ENCODE measurements around the gene CD300LD. TPM values are rescaled to one million over a fixed set of nuclear protein-coding genes. Genes with fewer than 3 reads are reported as not detected.

Gene CD300LD
- total RNA-seq, 1 donor from 2014 or later: not detected

DNA sequence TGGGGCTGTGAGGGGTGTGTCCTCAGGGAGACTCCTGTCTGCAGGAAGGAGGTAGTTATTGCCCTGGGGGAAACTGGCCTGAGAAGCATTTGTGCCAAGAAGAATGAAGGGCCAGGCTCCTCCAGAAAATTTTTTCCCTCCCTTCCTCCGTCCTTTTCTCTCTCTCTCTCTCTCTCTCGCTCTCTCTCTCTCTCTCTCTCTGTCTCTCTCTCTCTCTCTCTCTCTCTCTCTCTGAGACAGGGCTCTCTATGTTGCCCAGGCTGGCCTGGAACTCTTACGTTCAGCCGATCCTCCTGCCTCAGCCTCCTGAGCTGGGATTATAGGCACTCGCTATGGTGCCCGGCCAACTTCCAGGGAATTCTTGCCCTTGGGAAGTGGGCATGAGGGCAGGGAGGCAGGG, 20.0 kb upstream of the CD300LD start:
- H3K4me1 Mint-ChIP-seq: no peaks in the 10 kb centered on the region
- H3K9me3 Mint-ChIP-seq: no peaks in the 10 kb centered on the region
- no peak overlapping the region for H3K4me3 Mint-ChIP-seq
- H3K36me3 Mint-ChIP-seq (ENCODE audit: low read depth): no peaks in the 10 kb centered on the region
- DNase-seq (ENCODE audit: low read depth, low spot score): no peak
- H3K27ac Mint-ChIP-seq (ENCODE audit: unreplicated experiment): no peak overlapping the region
- H3K27me3 Mint-ChIP-seq (ENCODE audit: low read depth): peaks cover 54% of the 10 kb centered on the region
- TF ChIP-seq, protein P1, sequence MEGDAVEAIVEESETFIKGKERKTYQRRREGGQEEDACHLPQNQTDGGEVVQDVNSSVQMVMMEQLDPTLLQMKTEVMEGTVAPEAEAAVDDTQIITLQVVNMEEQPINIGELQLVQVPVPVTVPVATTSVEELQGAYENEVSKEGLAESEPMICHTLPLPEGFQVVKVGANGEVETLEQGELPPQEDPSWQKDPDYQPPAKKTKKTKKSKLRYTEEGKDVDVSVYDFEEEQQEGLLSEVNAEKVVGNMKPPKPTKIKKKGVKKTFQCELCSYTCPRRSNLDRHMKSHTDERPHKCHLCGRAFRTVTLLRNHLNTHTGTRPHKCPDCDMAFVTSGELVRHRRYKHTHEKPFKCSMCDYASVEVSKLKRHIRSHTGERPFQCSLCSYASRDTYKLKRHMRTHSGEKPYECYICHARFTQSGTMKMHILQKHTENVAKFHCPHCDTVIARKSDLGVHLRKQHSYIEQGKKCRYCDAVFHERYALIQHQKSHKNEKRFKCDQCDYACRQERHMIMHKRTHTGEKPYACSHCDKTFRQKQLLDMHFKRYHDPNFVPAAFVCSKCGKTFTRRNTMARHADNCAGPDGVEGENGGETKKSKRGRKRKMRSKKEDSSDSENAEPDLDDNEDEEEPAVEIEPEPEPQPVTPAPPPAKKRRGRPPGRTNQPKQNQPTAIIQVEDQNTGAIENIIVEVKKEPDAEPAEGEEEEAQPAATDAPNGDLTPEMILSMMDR (conservative IDR thresholded peaks at IDR 0.05): no peak

DNA sequence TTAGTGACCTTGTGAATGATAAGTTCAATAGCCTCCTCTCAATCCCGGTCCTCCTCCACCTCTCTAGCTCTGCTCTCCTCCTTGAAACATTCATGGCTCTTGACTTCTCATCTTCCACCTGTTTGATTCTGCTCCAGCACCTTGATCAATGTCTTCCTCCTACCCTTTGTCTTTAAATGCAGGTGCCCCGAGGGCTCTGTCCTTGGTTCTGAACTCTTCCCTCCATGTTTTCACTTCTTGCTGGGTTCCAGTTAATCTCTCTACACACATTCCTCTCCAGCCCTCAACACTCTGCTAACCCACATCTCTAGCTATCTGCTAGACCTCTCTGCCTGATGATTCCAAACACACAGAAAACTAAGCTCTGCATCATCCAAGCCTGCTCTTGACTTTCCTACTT, 18.0 kb upstream of the CD300LD start:
- Mint-ChIP-seq H3K9me3 (no peaks in the 10 kb centered on the region), H3K4me3 (no peak overlapping the region), H3K36me3 (ENCODE audit: low read depth) (no peaks in the 10 kb centered on the region), H3K4me1 (no peaks in the 10 kb centered on the region), H3K27ac (ENCODE audit: unreplicated experiment) (no peak overlapping the region), H3K27me3 (ENCODE audit: low read depth) (peaks cover 44% of the 10 kb centered on the region)
- TF ChIP-seq, protein P1 (conservative IDR thresholded peaks at IDR 0.05): no peak
- DNase-seq (ENCODE audit: low read depth, low spot score): no peak

DNA sequence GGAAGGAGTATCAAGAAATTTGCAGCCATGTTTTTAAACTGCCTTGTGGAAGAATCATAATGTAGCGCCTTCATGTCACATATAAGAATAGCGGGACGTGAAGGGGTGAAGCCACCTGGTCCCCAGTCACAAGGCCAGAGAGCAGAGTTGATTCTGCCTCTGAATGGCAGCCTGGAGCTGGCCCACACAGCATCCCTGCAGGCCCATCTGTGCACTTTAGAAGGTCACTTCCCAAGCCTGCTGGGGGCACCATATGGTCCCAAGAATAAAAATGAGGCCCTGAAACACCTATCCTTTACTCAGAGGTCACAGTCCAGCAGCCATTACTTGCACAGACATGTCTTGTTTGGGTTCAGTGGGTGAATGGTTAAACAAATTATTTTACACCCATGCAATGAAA, 16.4 kb upstream of the CD300LD start:
- Mint-ChIP-seq H3K4me1 (no peaks in the 10 kb centered on the region), H3K4me3 (no peak overlapping the region), H3K27me3 (ENCODE audit: low read depth) (peaks cover 39% of the 10 kb centered on the region), H3K9me3 (no peaks in the 10 kb centered on the region), H3K36me3 (ENCODE audit: low read depth) (no peaks in the 10 kb centered on the region), H3K27ac (ENCODE audit: unreplicated experiment) (no peak overlapping the region)
- DNase-seq (ENCODE audit: low read depth, low spot score): no peak
- TF ChIP-seq, protein P1 (conservative IDR thresholded peaks at IDR 0.05): no peak

DNA sequence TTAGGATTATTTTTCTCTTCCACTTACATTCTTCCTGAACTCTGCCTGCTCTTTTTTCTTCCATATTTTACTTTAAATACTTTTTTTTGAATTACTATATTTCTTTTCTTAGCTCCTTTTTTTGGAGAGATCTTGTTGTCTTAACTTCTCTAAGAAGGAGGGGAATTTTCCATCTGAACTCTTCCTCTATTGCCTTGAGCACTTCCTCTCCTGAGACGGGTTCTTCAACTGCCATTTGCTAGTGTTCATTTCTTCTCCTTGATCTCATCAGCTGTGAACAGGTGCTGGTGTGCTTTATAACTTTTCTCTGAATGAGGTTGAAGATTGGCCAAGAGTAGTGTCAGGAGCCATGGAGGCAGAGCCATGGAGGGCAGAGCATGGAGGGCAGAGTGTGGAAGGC, 15.1 kb upstream of the CD300LD start:
- Mint-ChIP-seq H3K27ac (ENCODE audit: unreplicated experiment) (no peak overlapping the region), H3K27me3 (ENCODE audit: low read depth) (peaks cover 41% of the 10 kb centered on the region), H3K4me1 (peaks cover 4% of the 10 kb centered on the region), H3K36me3 (ENCODE audit: low read depth) (no peaks in the 10 kb centered on the region), H3K4me3 (no peak overlapping the region), H3K9me3 (no peaks in the 10 kb centered on the region)
- TF ChIP-seq, protein P1 (conservative IDR thresholded peaks at IDR 0.05): no peak
- no peak for DNase-seq (ENCODE audit: low read depth, low spot score)

DNA sequence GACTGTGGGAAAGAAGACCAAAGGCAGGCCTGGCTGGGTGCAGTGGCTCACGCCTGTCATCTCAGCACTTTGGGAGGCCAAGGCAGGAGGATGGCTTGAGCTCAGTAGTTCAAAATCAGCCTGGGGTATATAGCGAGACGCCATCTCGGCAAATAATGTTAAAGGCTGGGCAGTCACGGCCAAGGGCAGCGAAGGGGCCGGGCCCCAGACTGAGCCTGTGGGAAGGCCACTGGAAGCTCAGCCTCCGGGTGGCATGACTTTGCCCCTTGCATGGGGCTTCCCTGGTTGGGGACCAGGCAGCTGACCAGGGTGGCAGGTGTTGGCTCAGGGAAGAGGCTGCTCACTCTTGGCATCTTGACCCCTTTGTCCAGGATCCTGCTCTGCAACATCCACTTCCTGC, 14.0 kb upstream of the CD300LD start:
- TF ChIP-seq, protein P1 (conservative IDR thresholded peaks at IDR 0.05): no peak
- Mint-ChIP-seq H3K27ac (ENCODE audit: unreplicated experiment) (no peak overlapping the region), H3K27me3 (ENCODE audit: low read depth) (peaks cover 46% of the 10 kb centered on the region), H3K36me3 (ENCODE audit: low read depth) (no peaks in the 10 kb centered on the region), H3K4me1 (peaks cover 4% of the 10 kb centered on the region), H3K4me3 (no peak overlapping the region), H3K9me3 (no peaks in the 10 kb centered on the region)
- DNase-seq (ENCODE audit: low read depth, low spot score): no peak

DNA sequence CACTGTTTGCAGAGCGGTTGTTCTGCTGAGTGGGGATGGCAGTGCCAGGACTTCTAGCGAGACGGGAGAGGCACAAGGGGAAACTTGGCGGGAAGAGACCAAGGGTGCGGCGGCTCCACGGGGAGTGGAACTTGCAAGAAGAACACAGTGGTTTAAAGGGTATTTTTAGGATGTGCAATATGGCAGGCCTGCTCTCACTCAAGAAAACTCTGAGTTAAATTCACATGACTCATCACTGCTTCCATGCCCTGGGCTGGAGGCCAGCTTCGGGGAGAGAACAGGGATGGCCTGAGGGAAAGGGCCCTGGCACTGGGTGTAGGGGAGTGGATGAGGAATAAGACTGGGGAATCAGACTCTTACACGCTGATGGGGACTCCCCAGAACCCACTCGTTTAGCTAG, 13.3 kb upstream of the CD300LD start:
- Mint-ChIP-seq H3K27ac (ENCODE audit: unreplicated experiment) (no peak overlapping the region), H3K4me3 (no peak overlapping the region), H3K27me3 (ENCODE audit: low read depth) (peaks cover 53% of the 10 kb centered on the region)

More for the DNA sequence above, 13.3 kb upstream of the CD300LD start:
- Mint-ChIP-seq H3K9me3 (no peaks in the 10 kb centered on the region), H3K36me3 (ENCODE audit: low read depth) (no peaks in the 10 kb centered on the region), H3K4me1 (peaks cover 4% of the 10 kb centered on the region)
- DNase-seq (ENCODE audit: low read depth, low spot score): no peak
- TF ChIP-seq, protein P1 (conservative IDR thresholded peaks at IDR 0.05): no peak

Measured in neural crest cell (in vitro differentiated cells).